Gastroesophageal sphincter (tissue), 4 donors: Measurements from ENCODE around the gene ITLN1. TPM values are rescaled to one million over a fixed set of nuclear protein-coding genes. Genes with fewer than 3 reads are reported as not detected.

ENCODE experiments used
- ATAC-seq: fragments of 150-250 bp; one replicate; pipeline ENCODE4 v1.9.1; 2016; ENCODE audit warnings: mild to moderate bottlenecking, moderate library complexity
- H3K27ac ChIP-seq, 4 donors: fragments of 200-600 bp; sonication (generic) in 3 of 4; 1 replicate in 3 of 4; 2 replicates in 1 of 4; pipeline ENCODE4 v1.5.1; 2016 to 2019
- H3K27me3 ChIP-seq: fragments of 200-600 bp; sonication (generic); one replicate; pipeline ENCODE4 v1.5.1; 2019
- H3K36me3 ChIP-seq, 2 donors: fragments of 200-600 bp; sonication (generic); one replicate each; pipeline ENCODE4 v1.5.1; 2019; ENCODE audit warnings: control low read depth in 1 of 2
- H3K4me1 ChIP-seq, 3 donors: fragments of 200-600 bp; sonication (generic); 1 replicate in 2 of 3; 2 replicates in 1 of 3; pipeline ENCODE4 v1.5.1; 2016 to 2019; ENCODE audit warnings: control low read depth in 2 of 3
- H3K4me3 ChIP-seq, 2 donors: fragments of 200-600 bp; sonication (generic); one replicate each; pipeline ENCODE4 v1.5.1; 2019; ENCODE audit warnings: mild to moderate bottlenecking in 1 of 2, moderate library complexity in 1 of 2
- H3K9me3 ChIP-seq, 3 donors: fragments of 200-600 bp; sonication (generic); one replicate each; pipeline ENCODE4 v1.5.1; 2017 to 2019; ENCODE audit warnings: control low read depth in 2 of 3
- CTCF ChIP-seq, 4 experiments: fragments of 200-600 bp in 2 of 4; fragments of 450-650 bp in 2 of 4; sonication (generic) in 1 of 4; IDR thresholded peaks; one replicate each; pipeline ENCODE4 v1.5.1; 2017 to 2019; ENCODE audit warnings: antibody characterized with exemption in 4 of 4, mild to moderate bottlenecking in 2 of 4, moderate library complexity in 2 of 4
- EP300 ChIP-seq: sonication (generic); formaldehyde crosslinking; IDR thresholded peaks from one replicate; pipeline ENCODE4 v1.6.1; 2017; ENCODE audit warnings: antibody characterized with exemption, mild to moderate bottlenecking
- POLR2A ChIP-seq, 2 donors: fragments of 450-650 bp; IDR thresholded peaks; one replicate each; pipeline ENCODE4 v1.6.1; 2017; ENCODE audit warnings: antibody characterized with exemption in 2 of 2, mild to moderate bottlenecking in 2 of 2, moderate library complexity in 1 of 2
- POLR2AphosphoS5 ChIP-seq: sonication (generic); formaldehyde crosslinking; IDR thresholded peaks from one replicate; pipeline ENCODE4 v1.6.1; 2017; ENCODE audit warnings: antibody characterized with exemption
- WGBS, 2 donors: methylation state at CpG; one replicate each; pipeline ENCODE4 v1.1.5; 2018; ENCODE audit warnings: low coverage in 1 of 2; 5-methylcytosine and 5-hydroxymethylcytosine counted together
- total RNA-seq, 4 donors: library from RNA; depleted of rRNA; stranded (reverse); fragments of >200 nt; gene quantifications; one replicate each; pipeline ENCODE4 v1.1.0, GENCODE V29; 2016

The ITLN1 gene
- total RNA-seq, 4 donors from 2014 or later, result 0.46 to 1.9 TPM; not detected in 2

- Histone ChIP-seq H3K4me3 (no peak overlapping the region), H3K27ac (no peak overlapping the region), H3K9me3 (no peaks in the 10 kb centered on the region), H3K4me1 (peaks cover 0 to 7% (median 0%) of the 10 kb centered on the region in 3 donors), H3K27me3 (peaks cover 5% of the 10 kb centered on the region), H3K36me3 (no peaks in the 10 kb centered on the region)
- no peak for TF ChIP-seq EP300
- no peak for TF ChIP-seq POLR2AphosphoS5
- TF ChIP-seq CTCF (IDR thresholded peaks at IDR 0.05), result no peak
- no peak for TF ChIP-seq POLR2A (IDR thresholded peaks at IDR 0.05)
- WGBS, 2 donors, result 83 to 86% methylated on average over 2 of the region's 2 CpGs
- ATAC-seq, result no peak
These were observed 45.2 kb downstream of the ITLN1 start for GRCh38 chr1:160839746-160840145.

GRCh38 chr1:160838888-160839287 lies 46.1 kb downstream of the ITLN1 start:
- Histone ChIP-seq H3K4me1 (peaks cover 0 to 7% (median 0%) of the 10 kb centered on the region in 3 donors), H3K4me3 (no peak overlapping the region), H3K27me3 (no peaks in the 10 kb centered on the region), H3K9me3 (no peaks in the 10 kb centered on the region), H3K36me3 (no peaks in the 10 kb centered on the region), H3K27ac (no peak overlapping the region)
- no peak for TF ChIP-seq POLR2AphosphoS5
- no peak for TF ChIP-seq CTCF (IDR thresholded peaks at IDR 0.05)
- TF ChIP-seq EP300, result no peak
- no peak for TF ChIP-seq POLR2A (IDR thresholded peaks at IDR 0.05)
- ATAC-seq, result no peak
- 63 to 76% methylated on average over 6 to 7 of the region's 7 CpGs for WGBS, 2 donors

GRCh38 chr1:160837558-160838205 lies 47.3 kb downstream of the ITLN1 start:
- no peak overlapping the region for H3K4me3 ChIP-seq
- peak; percentile 25 for ATAC-seq
- no peaks in the 10 kb centered on the region for H3K36me3 ChIP-seq
- peak overlapping the region in 1 of 4 donors; percentile 42 for H3K27ac ChIP-seq
- no peak for TF ChIP-seq POLR2AphosphoS5
- no peak for TF ChIP-seq POLR2A (IDR thresholded peaks at IDR 0.05)
- WGBS, 2 donors, result 48 to 50% methylated on average over 3 to 4 of the region's 9 CpGs
- no peaks in the 10 kb centered on the region for H3K27me3 ChIP-seq
- H3K4me1 ChIP-seq, result peaks cover 0 to 7% (median 0%) of the 10 kb centered on the region in 3 donors
- H3K9me3 ChIP-seq, result no peaks in the 10 kb centered on the region

GRCh38 chr1:160836981-160837557 lies 47.9 kb downstream of the ITLN1 start:
- H3K4me3 ChIP-seq, result no peak overlapping the region
- H3K4me1 ChIP-seq, result peaks cover 0 to 7% (median 0%) of the 10 kb centered on the region in 3 donors
- TF ChIP-seq POLR2AphosphoS5, result no peak
- no peak for TF ChIP-seq CTCF (IDR thresholded peaks at IDR 0.05)
- no peak for TF ChIP-seq EP300
- TF ChIP-seq POLR2A (IDR thresholded peaks at IDR 0.05), result no peak
- 39 to 45% methylated on average over 4 of the region's 4 CpGs for WGBS, 2 donors
- no peaks in the 10 kb centered on the region for H3K9me3 ChIP-seq
- H3K36me3 ChIP-seq, result no peaks in the 10 kb centered on the region
- H3K27me3 ChIP-seq, result no peaks in the 10 kb centered on the region
- ATAC-seq, result no peak
- H3K27ac ChIP-seq, result peak overlapping the region in 2 of 4 donors; percentile 7 to 42

- Histone ChIP-seq H3K27me3 (no peaks in the 10 kb centered on the region), H3K9me3 (no peaks in the 10 kb centered on the region), H3K36me3 (no peaks in the 10 kb centered on the region), H3K27ac (peak overlapping the region in 2 of 4 donors; percentile 7 to 23), H3K4me1 (peaks cover 0 to 7% (median 0%) of the 10 kb centered on the region in 3 donors), H3K4me3 (no peak overlapping the region)
- no peak for ATAC-seq
- TF ChIP-seq EP300 (no peak), CTCF (IDR thresholded peaks at IDR 0.05) (no peak)
- WGBS, 2 donors, result no CpG with 5 or more reads among the region's 3 CpGs
These were observed 48.4 kb downstream of the ITLN1 start for GRCh38 chr1:160836561-160836960.
